ENCODE measurements around the gene PSMG3. TPM values are rescaled to one million over a fixed set of nuclear protein-coding genes. Genes with fewer than 3 reads are reported as not detected.

PSMG3 gene
- total RNA-seq, 1 experiment from 2014 or later = 59.4 TPM

GRCh38 chr7:1611708-1612241 lies 41.9 kb upstream of the PSMG3 start:
- BruUV-seq (replicated peaks) = no TSS peak
- POLR2A ChIA-PET = no interaction called here
- Histone ChIP-seq H3K9me3 (ENCODE audit: control insufficient read depth, insufficient read depth, low read depth, low read length) (no peaks in the 10 kb centered on the region), H3K27me3 (ENCODE audit: control insufficient read depth, insufficient read depth, low read length) (no peaks in the 10 kb centered on the region), H3K4me1 (ENCODE audit: control insufficient read depth, insufficient read depth, low read length) (no peaks in the 10 kb centered on the region), H3K36me3 (ENCODE audit: control insufficient read depth, insufficient read depth, low read length) (no peaks in the 10 kb centered on the region), H3K27ac (ENCODE audit: low read length) (no peak overlapping the region), H3K4me3 (ENCODE audit: low read depth in 2 of 2, low read length in 2 of 2) (no peak overlapping the region)
- ATAC-seq = peak; percentile 76
- no peak for DNase-seq (ENCODE audit: low read depth, low spot score)
- CTCF ChIA-PET = interaction anchor here (0.6 to 1.2 kb wide), 2 partner anchors 12 to 53 kb away, joined by 4 to 6 read pairs; no protein-coding TSS in a partner anchor
- intact Hi-C loops (cut with micrococcal nuclease; ENCODE audit: unreplicated experiment) = no loop called here
- TF ChIP-seq, protein P1, sequence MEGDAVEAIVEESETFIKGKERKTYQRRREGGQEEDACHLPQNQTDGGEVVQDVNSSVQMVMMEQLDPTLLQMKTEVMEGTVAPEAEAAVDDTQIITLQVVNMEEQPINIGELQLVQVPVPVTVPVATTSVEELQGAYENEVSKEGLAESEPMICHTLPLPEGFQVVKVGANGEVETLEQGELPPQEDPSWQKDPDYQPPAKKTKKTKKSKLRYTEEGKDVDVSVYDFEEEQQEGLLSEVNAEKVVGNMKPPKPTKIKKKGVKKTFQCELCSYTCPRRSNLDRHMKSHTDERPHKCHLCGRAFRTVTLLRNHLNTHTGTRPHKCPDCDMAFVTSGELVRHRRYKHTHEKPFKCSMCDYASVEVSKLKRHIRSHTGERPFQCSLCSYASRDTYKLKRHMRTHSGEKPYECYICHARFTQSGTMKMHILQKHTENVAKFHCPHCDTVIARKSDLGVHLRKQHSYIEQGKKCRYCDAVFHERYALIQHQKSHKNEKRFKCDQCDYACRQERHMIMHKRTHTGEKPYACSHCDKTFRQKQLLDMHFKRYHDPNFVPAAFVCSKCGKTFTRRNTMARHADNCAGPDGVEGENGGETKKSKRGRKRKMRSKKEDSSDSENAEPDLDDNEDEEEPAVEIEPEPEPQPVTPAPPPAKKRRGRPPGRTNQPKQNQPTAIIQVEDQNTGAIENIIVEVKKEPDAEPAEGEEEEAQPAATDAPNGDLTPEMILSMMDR (IDR thresholded peaks at IDR 0.05) = no peak
- TF ChIP-seq POLR2AphosphoS5 (IDR thresholded peaks at IDR 0.05; ENCODE audit: low read depth, low read length) = no peak
- TF ChIP-seq SIN3A (IDR thresholded peaks at IDR 0.05; ENCODE audit: borderline replicate concordance, insufficient read depth, low read depth, low read length) = no peak
- no peak for TF ChIP-seq REST (IDR thresholded peaks at IDR 0.05; ENCODE audit: insufficient read depth in 1 of 2, low read depth in 2 of 2, low read length in 1 of 2)
- TF ChIP-seq TCF7L2 (IDR thresholded peaks at IDR 0.05; ENCODE audit: low read depth, low read length) = no peak
- in situ Hi-C loops (cut with HindIII; ENCODE audit: low pct_unique_long_range_greater_than_20kb, low sequenced_read_pairs) = no loop called here

DNA sequence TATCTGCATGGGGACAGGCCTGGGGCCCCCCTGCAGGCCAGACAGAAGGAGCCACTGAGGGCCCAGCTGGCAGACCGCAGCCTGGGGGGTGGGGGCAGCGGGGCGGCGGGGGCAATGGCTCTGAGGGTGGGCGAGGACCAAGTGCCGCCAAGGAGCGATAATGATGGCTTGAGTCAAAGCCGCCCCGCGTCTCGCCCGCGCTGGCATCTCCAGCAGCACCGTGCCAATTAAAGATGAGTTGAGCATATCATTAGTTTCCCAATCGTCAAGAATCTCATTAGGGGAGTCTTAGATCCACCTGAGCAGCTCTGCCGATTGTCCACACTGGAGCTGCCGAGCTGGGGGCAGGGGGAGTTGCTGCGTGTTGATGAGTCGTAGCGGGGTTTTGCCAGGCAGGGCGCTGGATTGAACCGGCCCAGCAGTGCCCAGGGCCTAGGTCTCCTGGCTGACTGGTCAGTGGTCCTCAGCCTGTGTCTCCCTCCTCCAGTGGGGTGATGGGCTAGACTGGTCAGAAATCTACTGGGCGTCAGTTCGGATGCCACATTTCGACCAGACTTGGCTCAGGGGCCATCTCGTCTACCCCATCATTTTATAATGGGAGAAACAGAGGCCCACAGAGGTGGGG lies 41.0 kb upstream of the PSMG3 start:
- POLR2A ChIA-PET = no interaction called here
- intact Hi-C loops (cut with micrococcal nuclease; ENCODE audit: unreplicated experiment) (no loop called here), in situ Hi-C loops (cut with HindIII; ENCODE audit: low pct_unique_long_range_greater_than_20kb, low sequenced_read_pairs) (no loop called here)
- H3K4me1 ChIP-seq (ENCODE audit: control insufficient read depth, insufficient read depth, low read length) = no peaks in the 10 kb centered on the region
- no peak overlapping the region for H3K4me3 ChIP-seq (ENCODE audit: low read depth in 2 of 2, low read length in 2 of 2)
- H3K36me3 ChIP-seq (ENCODE audit: control insufficient read depth, insufficient read depth, low read length) = no peaks in the 10 kb centered on the region
- no peak for TF ChIP-seq TCF7L2 (IDR thresholded peaks at IDR 0.05; ENCODE audit: low read depth, low read length)
- no peak for TF ChIP-seq REST (IDR thresholded peaks at IDR 0.05; ENCODE audit: insufficient read depth in 1 of 2, low read depth in 2 of 2, low read length in 1 of 2)
- TF ChIP-seq, protein P1 (IDR thresholded peaks at IDR 0.05) = no peak
- no peak for TF ChIP-seq POLR2AphosphoS5 (IDR thresholded peaks at IDR 0.05; ENCODE audit: low read depth, low read length)
- TF ChIP-seq SIN3A (IDR thresholded peaks at IDR 0.05; ENCODE audit: borderline replicate concordance, insufficient read depth, low read depth, low read length) = no peak
- H3K9me3 ChIP-seq (ENCODE audit: control insufficient read depth, insufficient read depth, low read depth, low read length) = no peaks in the 10 kb centered on the region
- ATAC-seq (no peak), DNase-seq (ENCODE audit: low read depth, low spot score) (no peak)
- no peak overlapping the region for H3K27ac ChIP-seq (ENCODE audit: low read length)
- BruUV-seq (replicated peaks) = no TSS peak
- CTCF ChIA-PET = no interaction called here
- no peaks in the 10 kb centered on the region for H3K27me3 ChIP-seq (ENCODE audit: control insufficient read depth, insufficient read depth, low read length)

Measured in Panc1 (cell line).